HG03196 (cell line): Measurements from ENCODE around the gene G3BP1.
"Not testable (repeated sequence)": the region's sequence is repeated elsewhere in the genome, so short reads cannot be mapped to it uniquely, and the experiment has no call there.

Experiments used
- ATAC-seq: cut with Tn5 transposase; IDR thresholded peaks from one replicate; pipeline ENCODE4 v1.9.1; 2021; ENCODE audit not compliant: unreplicated experiment

Gene G3BP1

DNA sequence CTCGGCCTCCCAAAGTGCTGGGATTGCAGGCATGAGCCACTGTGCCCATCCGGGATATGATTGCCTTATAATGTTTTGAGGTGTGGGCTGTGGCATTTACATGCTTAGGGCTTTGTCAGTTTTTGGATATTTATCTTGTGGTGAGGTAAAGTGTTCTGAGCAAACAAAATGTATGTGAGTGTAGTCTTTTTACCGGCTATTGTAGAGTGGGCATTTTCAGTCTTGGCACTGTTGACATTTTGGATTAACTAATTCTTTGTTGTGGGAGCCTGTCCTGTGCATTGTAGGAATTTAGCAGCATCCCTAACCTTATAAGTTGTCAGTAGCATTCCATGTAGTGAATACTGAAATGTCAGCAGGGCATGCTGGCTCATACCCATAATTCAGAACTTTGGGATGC, 21.6 kb downstream of the G3BP1 start:
- no peak for ATAC-seq

- no peak for ATAC-seq
Observed at GRCh38 chr5:151795426-151795825, 23.7 kb downstream of the G3BP1 start.

DNA sequence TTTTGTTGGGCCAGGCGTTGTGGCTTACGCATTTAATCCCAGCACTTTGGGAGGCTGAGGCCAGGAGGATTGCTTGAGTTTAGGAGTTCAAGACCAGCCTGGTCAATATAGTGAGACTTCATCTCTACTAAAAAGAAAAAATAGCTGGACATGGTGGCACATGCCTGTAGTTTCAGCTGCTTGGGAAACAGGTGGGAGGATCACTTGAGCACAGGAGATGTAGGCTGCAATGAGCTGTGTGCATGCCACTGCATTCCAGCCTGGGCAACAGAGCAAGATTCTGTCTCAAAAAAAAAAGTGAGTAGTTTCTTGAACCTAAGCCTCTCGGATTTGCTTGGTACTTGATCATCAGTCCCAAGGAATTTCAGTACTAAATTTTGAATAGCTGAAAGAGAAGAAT, 26.9 kb downstream of the G3BP1 start:
- no peak for ATAC-seq

- no peak for ATAC-seq
Observed at GRCh38 chr5:151799407-151799806, 27.7 kb downstream of the G3BP1 start.

DNA sequence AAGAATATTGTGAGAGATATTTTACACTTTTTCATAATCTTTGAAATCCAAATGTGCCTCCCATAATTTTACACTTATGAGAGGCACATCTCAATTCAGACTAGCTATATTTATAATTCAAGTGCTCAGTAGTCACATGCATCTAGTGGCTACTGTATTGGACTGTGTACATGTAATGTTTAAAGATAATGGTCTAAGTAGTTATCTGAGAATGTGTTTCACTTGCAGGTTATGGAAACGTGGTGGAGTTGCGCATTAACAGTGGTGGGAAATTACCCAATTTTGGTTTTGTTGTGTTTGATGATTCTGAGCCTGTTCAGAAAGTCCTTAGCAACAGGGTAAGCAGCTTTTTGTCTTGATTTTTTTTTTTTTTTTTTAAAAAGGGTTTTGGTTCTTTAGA, 28.8 kb downstream of the G3BP1 start:
- ATAC-seq = no peak

- no peak for ATAC-seq
Observed at GRCh38 chr5:151805414-151806223, 33.9 kb downstream of the G3BP1 start.

- no peak for ATAC-seq
Observed at GRCh38 chr5:151808451-151809169, 36.9 kb downstream of the G3BP1 start.

GRCh38 chr5:151810449-151810848, 38.7 kb downstream of the G3BP1 start:
- no peak for ATAC-seq

DNA sequence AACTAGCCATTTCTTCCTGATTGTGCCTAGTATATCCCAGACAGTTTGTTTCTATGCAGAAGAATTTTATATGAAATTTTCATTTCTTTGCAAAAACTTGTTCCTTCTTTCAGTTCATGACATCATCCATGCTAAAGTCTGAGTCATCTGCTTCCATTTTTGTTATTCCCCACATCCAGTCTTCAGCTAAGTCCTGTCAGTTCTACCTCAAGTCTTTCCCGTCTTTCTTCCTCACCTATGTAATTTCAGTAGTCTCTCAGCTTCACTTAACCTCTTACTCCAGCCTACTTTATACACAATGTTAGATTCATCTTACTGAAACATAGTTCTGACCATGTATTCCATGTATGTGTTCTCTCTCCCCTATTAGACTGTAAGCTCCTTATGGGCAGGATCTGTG, 39.1 kb downstream of the G3BP1 start:
- ATAC-seq = no peak

- no peak for ATAC-seq
Observed at GRCh38 chr5:151811593-151812321, 40.0 kb downstream of the G3BP1 start.

- no peak for ATAC-seq
Observed at GRCh38 chr5:151812757-151813309, 41.1 kb downstream of the G3BP1 start.

GRCh38 chr5:151815051-151815450, 43.3 kb downstream of the G3BP1 start:
- ATAC-seq = no peak

- no peak for ATAC-seq
Observed at GRCh38 chr5:151819830-151820229, 48.1 kb downstream of the G3BP1 start.

GRCh38 chr5:151820271-151820670, 48.5 kb downstream of the G3BP1 start:
- no peak for ATAC-seq

GRCh38 chr5:151820903-151821302, 49.1 kb downstream of the G3BP1 start:
- ATAC-seq = no peak

GRCh38 chr5:151822141-151822540, 50.4 kb downstream of the G3BP1 start:
- no peak for ATAC-seq

DNA sequence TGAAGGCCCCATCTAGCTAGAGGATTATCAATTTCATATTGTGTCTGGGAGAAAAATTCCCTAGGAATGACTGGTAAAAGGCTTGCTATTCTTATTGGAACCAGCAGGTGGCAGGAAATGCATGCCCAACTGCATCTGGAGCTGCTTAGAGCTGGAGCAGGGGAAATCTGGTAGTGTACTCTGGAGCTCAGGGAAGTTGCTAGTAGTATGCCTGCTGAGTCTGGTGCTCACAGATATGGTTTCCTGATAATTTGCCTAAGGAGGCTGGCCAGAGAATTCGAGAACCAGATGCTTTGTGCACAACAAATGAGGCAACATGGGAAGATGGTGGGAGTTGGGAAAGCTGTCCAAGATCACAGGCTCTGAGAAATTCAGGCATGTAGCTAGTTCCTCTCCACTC, 53.7 kb downstream of the G3BP1 start:
- no peak for ATAC-seq

- ATAC-seq = no peak
Observed at GRCh38 chr5:151829370-151829769, 57.6 kb downstream of the G3BP1 start.

- ATAC-seq = not testable (repeated sequence)
Observed at GRCh38 chr5:151832843-151833242, 61.1 kb downstream of the G3BP1 start.

GRCh38 chr5:151846765-151847164, 75.0 kb downstream of the G3BP1 start:
- ATAC-seq = no peak

DNA sequence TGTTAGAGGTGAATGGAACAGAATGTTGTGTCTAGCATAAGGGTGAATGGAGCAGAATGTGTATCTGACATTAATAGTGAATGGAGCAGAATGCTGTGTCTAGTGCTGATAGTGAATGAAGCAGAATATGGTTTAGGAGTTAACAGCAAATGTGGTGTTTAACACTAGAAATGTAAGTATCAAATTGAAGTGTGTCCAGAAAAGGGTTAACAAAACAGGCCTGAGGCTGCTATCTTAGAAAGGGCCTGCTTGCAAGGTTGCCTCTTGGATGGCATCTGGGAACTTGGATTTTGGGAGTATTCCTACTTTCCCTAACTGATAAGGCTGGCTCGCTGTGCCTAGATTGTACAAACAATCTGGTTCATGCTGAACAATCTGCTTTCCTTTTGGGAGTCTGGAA, 76.1 kb downstream of the G3BP1 start:
- no peak for ATAC-seq
